ENCODE measurements around the gene ABI1.

DNA sequence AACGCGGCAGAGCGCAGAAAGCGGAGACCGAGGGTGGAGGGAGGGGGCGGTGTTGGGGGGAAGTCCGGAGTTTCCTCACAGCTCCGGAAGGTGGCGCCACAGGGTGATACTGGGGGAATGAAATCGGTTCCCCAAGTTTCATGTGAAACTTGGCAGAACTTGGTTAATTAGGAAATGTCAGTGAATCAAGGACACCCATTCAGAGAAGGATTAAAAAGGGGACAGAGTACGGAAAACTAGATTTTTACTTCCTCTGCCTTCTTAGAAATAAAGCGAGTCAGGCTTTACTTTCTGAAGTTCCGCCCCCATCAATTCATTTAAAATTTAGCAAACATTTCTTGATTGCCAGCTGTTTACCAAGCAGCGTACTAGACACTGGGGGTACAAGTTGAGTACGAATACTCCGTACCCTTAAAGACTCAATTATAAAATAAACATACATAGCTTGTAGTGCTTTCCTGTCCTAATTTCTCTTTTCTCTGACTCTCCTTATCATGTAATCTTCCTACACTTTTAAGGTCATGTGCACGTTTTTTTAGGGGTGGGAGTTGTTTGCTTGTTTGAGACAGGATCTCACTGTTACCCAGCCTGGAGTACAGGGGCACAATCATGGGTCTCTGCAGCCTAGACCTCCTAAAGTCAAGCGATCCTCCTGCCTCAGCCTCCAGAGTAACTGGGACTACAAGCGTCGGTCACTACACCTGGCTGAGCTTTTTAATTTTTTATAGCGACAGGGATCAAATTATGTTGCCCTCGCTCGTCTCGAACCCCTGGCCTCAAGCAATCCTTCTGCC, 644 bp upstream of the ABI1 start:
- TF ChIP-seq, protein P1, sequence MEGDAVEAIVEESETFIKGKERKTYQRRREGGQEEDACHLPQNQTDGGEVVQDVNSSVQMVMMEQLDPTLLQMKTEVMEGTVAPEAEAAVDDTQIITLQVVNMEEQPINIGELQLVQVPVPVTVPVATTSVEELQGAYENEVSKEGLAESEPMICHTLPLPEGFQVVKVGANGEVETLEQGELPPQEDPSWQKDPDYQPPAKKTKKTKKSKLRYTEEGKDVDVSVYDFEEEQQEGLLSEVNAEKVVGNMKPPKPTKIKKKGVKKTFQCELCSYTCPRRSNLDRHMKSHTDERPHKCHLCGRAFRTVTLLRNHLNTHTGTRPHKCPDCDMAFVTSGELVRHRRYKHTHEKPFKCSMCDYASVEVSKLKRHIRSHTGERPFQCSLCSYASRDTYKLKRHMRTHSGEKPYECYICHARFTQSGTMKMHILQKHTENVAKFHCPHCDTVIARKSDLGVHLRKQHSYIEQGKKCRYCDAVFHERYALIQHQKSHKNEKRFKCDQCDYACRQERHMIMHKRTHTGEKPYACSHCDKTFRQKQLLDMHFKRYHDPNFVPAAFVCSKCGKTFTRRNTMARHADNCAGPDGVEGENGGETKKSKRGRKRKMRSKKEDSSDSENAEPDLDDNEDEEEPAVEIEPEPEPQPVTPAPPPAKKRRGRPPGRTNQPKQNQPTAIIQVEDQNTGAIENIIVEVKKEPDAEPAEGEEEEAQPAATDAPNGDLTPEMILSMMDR (conservative IDR thresholded peaks at IDR 0.05; ENCODE audit: low read length): peak; percentile 81
- no peak for TF ChIP-seq EZH2phosphoT487 (IDR thresholded peaks at IDR 0.05; ENCODE audit: borderline replicate concordance, low read depth, low read length)

All from OCI-LY7 (cell line).